ENCODE data around the gene SYT1.

SYT1 gene

DNA sequence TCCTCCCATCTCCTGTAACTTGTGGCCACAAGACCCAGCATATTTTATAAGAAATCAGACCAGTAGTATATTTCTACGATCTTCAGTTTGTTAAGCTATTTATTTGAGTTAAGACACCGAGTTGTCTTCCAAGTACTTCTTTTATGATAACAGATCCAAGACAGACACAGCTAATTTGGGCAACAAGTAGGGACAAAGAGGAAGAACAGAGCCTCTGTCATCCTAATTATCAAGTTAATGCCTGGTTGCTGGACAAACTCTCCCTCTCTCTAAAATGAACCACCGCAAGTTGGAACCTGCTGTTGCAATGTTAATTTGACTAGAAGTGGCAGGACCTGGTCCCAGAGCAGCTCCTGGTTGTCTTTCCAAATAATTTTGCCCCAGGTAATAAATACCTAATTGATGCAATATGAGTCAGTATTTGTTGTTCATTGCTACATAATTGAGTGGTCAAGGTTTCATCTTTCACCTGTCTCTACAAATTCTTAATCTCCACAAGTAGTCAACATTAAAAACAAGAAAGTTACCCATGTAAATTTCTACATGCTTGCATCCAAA lies 502.5 kb downstream of the SYT1 start:
- DNase-seq = no peak

DNA sequence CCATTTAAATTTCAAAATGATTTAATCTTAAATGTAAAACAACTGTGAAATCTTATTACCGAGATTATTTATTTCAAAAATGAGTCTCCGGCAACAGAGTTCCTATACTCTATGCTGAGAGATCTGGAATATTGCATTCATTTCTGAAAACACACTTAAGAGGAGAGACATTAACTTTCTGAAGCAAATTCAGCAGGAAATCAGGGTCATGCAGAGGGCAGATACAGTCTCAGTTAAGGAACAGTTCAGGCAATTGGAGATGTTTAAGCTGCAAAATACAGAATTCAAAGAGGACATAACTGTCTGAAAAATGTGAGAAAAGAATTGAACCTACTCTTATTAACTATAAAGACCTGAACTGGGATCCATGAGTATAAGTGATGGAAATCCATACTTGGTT lies 505.4 kb downstream of the SYT1 start:
- no peak for DNase-seq

DNA sequence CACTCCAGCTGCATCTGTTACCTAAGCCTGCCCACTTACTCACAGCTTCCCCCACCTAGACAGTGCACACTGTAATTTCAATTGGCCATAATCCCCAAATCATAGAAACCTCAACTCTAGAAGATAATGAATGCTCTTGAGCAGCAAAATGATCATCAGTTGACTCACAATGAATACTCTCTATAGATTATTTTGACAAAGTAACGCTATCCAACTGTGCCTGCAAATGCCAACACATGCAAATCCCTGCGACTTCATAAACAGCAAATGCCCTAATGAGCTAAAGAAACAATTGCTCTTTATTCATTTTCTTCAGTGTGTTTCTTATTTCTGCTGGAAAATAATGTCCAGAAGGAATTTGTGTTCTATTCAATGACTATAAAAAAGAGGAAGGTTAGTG lies 506.7 kb downstream of the SYT1 start:
- DNase-seq = no peak

DNA sequence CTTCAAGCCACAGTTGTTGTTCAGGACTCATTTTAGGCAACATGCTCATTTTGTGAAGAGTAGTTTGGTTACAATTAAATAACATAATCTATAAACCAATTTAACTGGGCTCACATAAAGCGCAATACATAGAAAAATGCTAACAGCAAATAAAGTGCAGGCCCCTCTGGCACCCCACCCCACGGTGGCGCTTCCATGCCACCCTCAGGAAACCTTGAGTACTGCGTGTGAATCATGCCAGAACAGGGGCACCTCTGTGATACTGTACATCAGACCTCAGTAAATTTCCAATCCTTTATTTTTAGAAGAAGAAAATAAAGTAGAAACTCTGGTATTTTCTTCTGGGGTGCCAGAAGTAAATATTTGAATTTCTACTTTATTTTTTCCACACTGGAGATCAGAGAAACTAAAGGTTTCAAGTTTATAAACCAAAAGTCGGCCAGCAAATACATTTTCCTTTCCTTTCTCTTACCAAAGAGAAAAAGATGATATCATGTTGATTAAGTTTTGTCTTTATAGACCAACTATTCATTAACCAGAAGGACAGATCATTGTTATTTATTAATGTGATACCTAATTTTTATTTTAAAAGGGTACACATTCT lies 509.4 kb downstream of the SYT1 start:
- no peak for DNase-seq

- no peak for DNase-seq
These were observed 510.0 kb downstream of the SYT1 start for GRCh38 chr12:79374545-79374944.

GRCh38 chr12:79375050-79375449 lies 510.5 kb downstream of the SYT1 start:
- DNase-seq = no peak

GRCh38 chr12:79378496-79378895 lies 513.9 kb downstream of the SYT1 start:
- DNase-seq = no peak

- no peak for DNase-seq
These were observed 515.8 kb downstream of the SYT1 start for GRCh38 chr12:79380402-79380801.

GRCh38 chr12:79381248-79382208 lies 517.0 kb downstream of the SYT1 start:
- no peak for DNase-seq

DNA sequence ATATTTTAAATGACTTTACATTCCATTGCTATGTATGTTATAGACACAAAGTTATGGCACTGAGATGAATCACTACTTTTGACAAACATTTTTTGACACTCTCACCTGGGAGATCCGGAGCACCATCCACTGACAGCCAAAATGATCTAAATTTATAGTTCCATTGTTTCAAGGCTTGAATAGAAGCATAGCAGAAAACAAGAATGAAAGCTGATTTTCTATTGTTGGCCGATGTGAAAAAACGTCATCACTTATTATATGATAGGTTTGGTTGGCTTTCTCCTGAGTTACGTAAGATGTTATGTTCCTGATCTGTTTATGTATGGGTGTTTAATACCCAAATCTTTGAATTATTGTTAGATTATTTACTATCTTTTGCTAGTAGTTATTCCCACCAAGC lies 520.0 kb downstream of the SYT1 start:
- DNase-seq = no peak

GRCh38 chr12:79388011-79388410 lies 523.4 kb downstream of the SYT1 start:
- no peak for DNase-seq

DNA sequence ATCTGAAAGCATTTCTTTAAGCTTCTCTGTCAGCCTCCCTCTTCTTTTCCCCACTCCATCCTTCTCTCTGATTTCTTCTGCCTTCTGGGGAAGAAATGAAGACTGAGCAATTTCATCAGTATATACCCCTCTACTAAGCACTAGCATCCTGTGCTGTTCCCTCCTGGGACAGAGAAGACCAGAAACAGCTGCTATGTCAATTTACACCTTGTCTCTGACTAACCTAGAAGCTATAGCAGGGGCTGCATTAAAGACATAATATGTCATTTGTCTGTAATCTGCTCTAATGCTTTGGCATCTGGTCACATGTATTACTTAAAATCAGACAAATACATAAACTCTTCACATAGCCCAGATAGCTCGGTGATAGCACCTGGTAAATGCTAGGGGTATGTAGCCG lies 529.3 kb downstream of the SYT1 start:
- no peak for DNase-seq

DNA sequence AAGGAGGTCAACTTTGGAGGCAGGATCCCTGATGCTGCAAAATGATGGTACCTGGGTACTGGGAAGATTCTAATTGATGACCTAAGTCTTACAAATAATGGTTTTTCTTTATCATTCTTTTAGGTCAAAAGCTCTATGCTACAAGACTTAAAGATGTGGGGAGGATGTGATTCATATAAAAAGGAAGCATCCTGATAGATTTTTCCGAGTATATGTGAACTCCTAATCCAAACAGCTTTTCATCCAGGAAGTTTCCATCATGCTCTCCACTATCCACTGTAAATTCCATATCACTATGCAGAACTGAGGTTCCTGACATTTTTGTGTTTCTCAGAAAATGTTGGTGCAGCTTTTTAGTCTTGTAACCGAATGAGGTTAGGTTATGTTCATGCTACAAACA lies 533.0 kb downstream of the SYT1 start:
- DNase-seq = no peak

- DNase-seq = no peak
These were observed 535.9 kb downstream of the SYT1 start for GRCh38 chr12:79400481-79400880.

- no peak for DNase-seq
These were observed 538.0 kb downstream of the SYT1 start for GRCh38 chr12:79402606-79403005.

- DNase-seq = no peak
These were observed 542.4 kb downstream of the SYT1 start for GRCh38 chr12:79406993-79407392.

DNA sequence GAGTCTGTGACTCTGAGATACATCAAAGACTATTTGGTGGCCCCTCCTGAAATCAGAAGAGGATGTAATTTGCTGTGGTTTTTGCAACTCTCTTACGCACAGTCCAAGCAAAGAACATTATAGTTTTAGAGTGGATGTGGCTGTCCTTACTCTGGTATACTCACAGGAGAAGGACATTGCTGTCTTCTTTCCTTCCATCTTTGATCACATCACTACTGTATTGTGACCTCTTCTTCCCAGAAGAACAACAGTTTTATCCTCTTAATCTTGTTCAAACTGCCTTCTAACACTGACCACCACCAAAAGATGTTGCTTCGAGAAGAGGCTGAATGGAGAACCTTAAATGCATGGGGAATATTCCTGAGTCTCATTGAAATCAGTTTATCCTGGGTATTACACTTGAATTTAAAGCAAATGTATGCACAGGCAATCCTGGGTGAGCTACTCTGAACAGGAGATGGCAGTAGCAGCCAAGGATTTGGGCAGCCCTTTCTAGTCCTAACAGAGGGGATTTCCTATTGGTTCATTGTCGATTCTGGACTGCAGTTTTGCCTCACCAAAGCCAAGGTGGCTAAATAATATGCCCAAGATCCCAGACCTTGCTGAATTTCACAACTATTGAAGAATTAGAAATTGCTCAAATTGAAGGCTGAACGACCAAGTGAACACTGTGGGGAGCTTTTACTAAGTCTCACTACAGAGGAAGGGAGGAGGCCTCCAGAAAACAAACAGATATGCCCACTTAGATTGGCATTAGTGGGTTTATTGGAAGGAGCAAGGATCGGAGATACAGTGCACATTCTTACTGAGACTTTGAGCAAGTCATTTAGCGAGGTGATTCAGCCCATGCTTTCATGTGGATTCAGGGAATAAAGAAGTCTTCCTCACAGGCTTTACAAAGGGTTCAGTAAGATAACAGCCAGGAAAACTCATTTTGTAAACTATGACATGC lies 543.4 kb downstream of the SYT1 start:
- DNase-seq = no peak

GRCh38 chr12:79408689-79409088 lies 544.1 kb downstream of the SYT1 start:
- DNase-seq = no peak

DNA sequence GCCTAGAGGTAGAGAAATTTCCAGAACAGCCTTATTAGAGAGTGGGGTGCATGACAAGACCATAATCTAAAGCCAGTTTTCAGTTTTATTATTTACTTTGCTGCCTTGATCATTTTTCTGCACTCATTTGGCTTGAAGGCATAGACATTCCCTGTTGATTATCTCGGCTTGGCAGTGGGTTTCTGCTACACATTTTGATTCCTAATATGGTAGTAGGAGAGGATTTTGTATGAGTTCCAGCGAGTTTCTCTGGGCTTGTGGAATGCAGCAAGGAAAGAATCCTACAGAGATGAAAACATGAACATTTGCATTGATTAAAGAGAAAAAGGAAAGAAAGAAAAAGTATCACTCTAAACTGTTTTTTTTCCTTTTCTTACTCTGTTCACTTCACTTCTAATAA lies 545.0 kb downstream of the SYT1 start:
- no peak for DNase-seq

- no peak for DNase-seq
These were observed 547.2 kb downstream of the SYT1 start for GRCh38 chr12:79411791-79412190.

- DNase-seq = no peak
These were observed 549.2 kb downstream of the SYT1 start for GRCh38 chr12:79413796-79414195.

DNA sequence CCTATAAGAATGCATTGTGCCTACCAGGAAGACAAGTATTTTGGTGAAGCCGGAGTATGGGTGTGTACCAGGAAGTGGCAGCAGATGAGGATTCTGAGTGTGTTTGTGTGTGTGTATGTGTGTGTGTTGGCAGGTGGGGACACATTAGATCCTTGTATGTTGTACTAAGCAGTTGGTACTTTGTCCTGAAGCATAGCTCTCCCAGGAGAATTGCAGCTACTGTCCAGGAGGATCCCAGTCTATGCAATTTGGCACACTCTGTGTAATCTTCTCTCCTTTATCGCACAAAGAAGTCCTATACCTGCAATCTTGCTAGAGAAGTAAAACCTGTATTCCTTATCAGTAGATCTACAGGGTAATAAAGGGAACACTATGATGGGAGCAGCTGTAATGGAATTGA lies 549.7 kb downstream of the SYT1 start:
- no peak for DNase-seq

- DNase-seq = no peak
These were observed 550.7 kb downstream of the SYT1 start for GRCh38 chr12:79415321-79415720.

All from activated CD4-positive, alpha-beta T cell treated with anti-CD3 and anti-CD28 coated beads for 1 hour (primary cell).